Measurements from ENCODE around the gene PDE4A. TPM values are rescaled to one million over a fixed set of nuclear protein-coding genes. Genes with fewer than 3 reads are reported as not detected.

The PDE4A gene
- total and polyA plus RNA-seq, 4 donors, result 0.90 to 2.3 (median 1.3) TPM

DNA sequence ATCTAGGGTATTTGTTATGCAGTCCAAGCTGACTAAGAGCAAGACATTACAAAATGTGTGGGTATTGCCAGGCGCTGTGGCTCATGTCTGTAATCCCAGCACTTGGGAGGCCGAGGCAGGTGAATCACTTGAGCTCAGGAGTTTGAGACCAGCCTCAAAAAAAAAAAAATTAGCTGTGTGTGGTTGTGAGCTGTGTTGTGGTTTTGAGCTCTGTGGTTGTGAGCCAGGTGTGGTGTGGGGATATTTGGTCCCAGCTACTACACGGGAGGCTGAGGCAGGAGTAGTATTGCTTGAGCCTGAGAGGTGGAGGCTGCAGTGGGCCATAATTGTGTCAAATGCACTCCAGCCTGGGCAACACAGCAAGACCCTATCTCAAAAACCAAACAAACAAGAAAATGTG is 88.4 kb downstream of the PDE4A start:
- 83% methylated on average over 3 of the region's 3 CpGs for WGBS
- H3K27ac ChIP-seq (ENCODE audit: low read depth in 1 of 2, low read length in 2 of 2), result no peak overlapping the region
- TF ChIP-seq JUND (IDR thresholded peaks at IDR 0.05), result no peak
- TF ChIP-seq, protein P1, sequence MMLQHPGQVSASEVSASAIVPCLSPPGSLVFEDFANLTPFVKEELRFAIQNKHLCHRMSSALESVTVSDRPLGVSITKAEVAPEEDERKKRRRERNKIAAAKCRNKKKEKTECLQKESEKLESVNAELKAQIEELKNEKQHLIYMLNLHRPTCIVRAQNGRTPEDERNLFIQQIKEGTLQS (IDR thresholded peaks at IDR 0.05), result no peak
- TF ChIP-seq HNF4G (IDR thresholded peaks at IDR 0.05), result no peak
- TF ChIP-seq TAF1 (conservative IDR thresholded peaks at IDR 0.05), result no peak
- no peak for TF ChIP-seq FOXA1 (IDR thresholded peaks at IDR 0.05)
- no peak for TF ChIP-seq NR2F2 (IDR thresholded peaks at IDR 0.05)
- TF ChIP-seq GABPA (IDR thresholded peaks at IDR 0.05 in 1 of 2, conservative IDR thresholded peaks at IDR 0.05 in 1 of 2), result no peak
- no peak for TF ChIP-seq HNF4A (conservative IDR thresholded peaks at IDR 0.05)
- TF ChIP-seq, protein P2, sequence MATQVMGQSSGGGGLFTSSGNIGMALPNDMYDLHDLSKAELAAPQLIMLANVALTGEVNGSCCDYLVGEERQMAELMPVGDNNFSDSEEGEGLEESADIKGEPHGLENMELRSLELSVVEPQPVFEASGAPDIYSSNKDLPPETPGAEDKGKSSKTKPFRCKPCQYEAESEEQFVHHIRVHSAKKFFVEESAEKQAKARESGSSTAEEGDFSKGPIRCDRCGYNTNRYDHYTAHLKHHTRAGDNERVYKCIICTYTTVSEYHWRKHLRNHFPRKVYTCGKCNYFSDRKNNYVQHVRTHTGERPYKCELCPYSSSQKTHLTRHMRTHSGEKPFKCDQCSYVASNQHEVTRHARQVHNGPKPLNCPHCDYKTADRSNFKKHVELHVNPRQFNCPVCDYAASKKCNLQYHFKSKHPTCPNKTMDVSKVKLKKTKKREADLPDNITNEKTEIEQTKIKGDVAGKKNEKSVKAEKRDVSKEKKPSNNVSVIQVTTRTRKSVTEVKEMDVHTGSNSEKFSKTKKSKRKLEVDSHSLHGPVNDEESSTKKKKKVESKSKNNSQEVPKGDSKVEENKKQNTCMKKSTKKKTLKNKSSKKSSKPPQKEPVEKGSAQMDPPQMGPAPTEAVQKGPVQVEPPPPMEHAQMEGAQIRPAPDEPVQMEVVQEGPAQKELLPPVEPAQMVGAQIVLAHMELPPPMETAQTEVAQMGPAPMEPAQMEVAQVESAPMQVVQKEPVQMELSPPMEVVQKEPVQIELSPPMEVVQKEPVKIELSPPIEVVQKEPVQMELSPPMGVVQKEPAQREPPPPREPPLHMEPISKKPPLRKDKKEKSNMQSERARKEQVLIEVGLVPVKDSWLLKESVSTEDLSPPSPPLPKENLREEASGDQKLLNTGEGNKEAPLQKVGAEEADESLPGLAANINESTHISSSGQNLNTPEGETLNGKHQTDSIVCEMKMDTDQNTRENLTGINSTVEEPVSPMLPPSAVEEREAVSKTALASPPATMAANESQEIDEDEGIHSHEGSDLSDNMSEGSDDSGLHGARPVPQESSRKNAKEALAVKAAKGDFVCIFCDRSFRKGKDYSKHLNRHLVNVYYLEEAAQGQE (IDR thresholded peaks at IDR 0.05), result no peak
- TF ChIP-seq SP1 (IDR thresholded peaks at IDR 0.05), result no peak
- no peak for TF ChIP-seq EGR1 (IDR thresholded peaks at IDR 0.05; ENCODE audit: low read depth in 2 of 2)
- no peak for TF ChIP-seq CTCF (IDR thresholded peaks at IDR 0.05; ENCODE audit: low read depth, low read length, missing input control)
- TF ChIP-seq FOXA2 (IDR thresholded peaks at IDR 0.05), result no peak
- TF ChIP-seq, protein P3, sequence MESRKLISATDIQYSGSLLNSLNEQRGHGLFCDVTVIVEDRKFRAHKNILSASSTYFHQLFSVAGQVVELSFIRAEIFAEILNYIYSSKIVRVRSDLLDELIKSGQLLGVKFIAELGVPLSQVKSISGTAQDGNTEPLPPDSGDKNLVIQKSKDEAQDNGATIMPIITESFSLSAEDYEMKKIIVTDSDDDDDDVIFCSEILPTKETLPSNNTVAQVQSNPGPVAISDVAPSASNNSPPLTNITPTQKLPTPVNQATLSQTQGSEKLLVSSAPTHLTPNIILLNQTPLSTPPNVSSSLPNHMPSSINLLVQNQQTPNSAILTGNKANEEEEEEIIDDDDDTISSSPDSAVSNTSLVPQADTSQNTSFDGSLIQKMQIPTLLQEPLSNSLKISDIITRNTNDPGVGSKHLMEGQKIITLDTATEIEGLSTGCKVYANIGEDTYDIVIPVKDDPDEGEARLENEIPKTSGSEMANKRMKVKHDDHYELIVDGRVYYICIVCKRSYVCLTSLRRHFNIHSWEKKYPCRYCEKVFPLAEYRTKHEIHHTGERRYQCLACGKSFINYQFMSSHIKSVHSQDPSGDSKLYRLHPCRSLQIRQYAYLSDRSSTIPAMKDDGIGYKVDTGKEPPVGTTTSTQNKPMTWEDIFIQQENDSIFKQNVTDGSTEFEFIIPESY (IDR thresholded peaks at IDR 0.05), result no peak
- TF ChIP-seq RAD21 (IDR thresholded peaks at IDR 0.05), result no peak
- TF ChIP-seq YY1 (IDR thresholded peaks at IDR 0.05), result no peak
- TF ChIP-seq RXRA (IDR thresholded peaks at IDR 0.05), result no peak
- TF ChIP-seq, protein P4, sequence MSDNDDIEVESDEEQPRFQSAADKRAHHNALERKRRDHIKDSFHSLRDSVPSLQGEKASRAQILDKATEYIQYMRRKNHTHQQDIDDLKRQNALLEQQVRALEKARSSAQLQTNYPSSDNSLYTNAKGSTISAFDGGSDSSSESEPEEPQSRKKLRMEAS (IDR thresholded peaks at IDR 0.05), result no peak
- H3K27me3 ChIP-seq (ENCODE audit: control insufficient read depth in 4 of 4, insufficient read depth in 4 of 4, low read length in 3 of 4), result peaks cover 0 to 3% (median under 1%) of the 10 kb centered on the region in 4 donors
- no peak overlapping the region for H3K9ac ChIP-seq (ENCODE audit: low read depth in 1 of 2, low read length in 2 of 2)
- H3K4me3 ChIP-seq (ENCODE audit: low read depth in 1 of 3, low read length in 3 of 3), result no peak overlapping the region
- no peaks in the 10 kb centered on the region for H3K9me3 ChIP-seq (ENCODE audit: control insufficient read depth in 4 of 4, low read length in 3 of 4)
- H3K4me1 ChIP-seq (ENCODE audit: control insufficient read depth in 4 of 4, insufficient read depth in 4 of 4, low read length in 3 of 4), result peaks cover 0 to 9% (median 0%) of the 10 kb centered on the region in 4 donors
- DNase-seq (ENCODE audit: low spot score), result no peak
- no peaks in the 10 kb centered on the region for H3K36me3 ChIP-seq (ENCODE audit: control insufficient read depth in 4 of 4, insufficient read depth in 3 of 4, low read depth in 1 of 4, low read length in 3 of 4)
